H1 (cell line): ENCODE measurements around the gene ARHGAP26. TPM values are rescaled to one million over a fixed set of nuclear protein-coding genes. Genes with fewer than 3 reads are reported as not detected.

ENCODE experiments used
- CTCF ChIA-PET: fragments of 300-600 bp; sonication (Branson Sonifier 250); formaldehyde crosslinking; loops from one replicate; lab custom pipeline; 2021; ENCODE audit not compliant: partially characterized antibody; lab: Charles Lee
- POLR2A ChIA-PET: fragments of 300-600 bp; sonication (Branson Sonifier 250); formaldehyde crosslinking; loops from one replicate; lab custom pipeline; 2021; ENCODE audit warnings: inconsistent platforms; ENCODE audit not compliant: partially characterized antibody; lab: Charles Lee
- DNase-seq, 2 experiments: peaks; one replicate each; pipeline versions ENCODE4 v3.0.0 to v3.0.0-alpha.2; 2010 to 2022; ENCODE audit warnings: low spot score in 2 of 2, low read depth in 1 of 2, mixed read lengths in 1 of 2
- FAIRE-seq: peaks from 2 replicates; lab custom pipeline; 2011; peaks lifted over from hg19 to GRCh38; lab: Jason Lieb, UNC
- H2AFZ ChIP-seq: 2 replicates; pipeline ENCODE4 v1.8.1; 2012; ENCODE audit warnings: low read length, inconsistent platforms
- H2AK5ac ChIP-seq: 2 replicates; pipeline ENCODE4 v1.6.1; 2013; ENCODE audit warnings: low read depth, low read length
- H2BK120ac ChIP-seq: replicated peaks from 2 replicates; pipeline ENCODE3; 2013; ENCODE audit warnings: low read depth, low read length, inconsistent platforms
- H2BK12ac ChIP-seq: 2 replicates; pipeline ENCODE4 v1.6.1; 2013; ENCODE audit warnings: low read depth, low read length
- H2BK15ac ChIP-seq: 2 replicates; pipeline ENCODE4 v1.6.1; 2013; ENCODE audit warnings: low read length
- H2BK20ac ChIP-seq: 2 replicates; pipeline ENCODE4 v1.6.1; 2013; ENCODE audit warnings: low read length
- H2BK5ac ChIP-seq: 2 replicates; pipeline ENCODE4 v1.6.1; 2013; ENCODE audit warnings: low read depth, low read length
- H3K14ac ChIP-seq: 2 replicates; pipeline ENCODE4 v1.6.1; 2013; ENCODE audit warnings: inconsistent platforms; ENCODE audit not compliant: insufficient read length
- H3K18ac ChIP-seq: 2 replicates; pipeline ENCODE4 v1.6.1; 2013; ENCODE audit warnings: low read length; ENCODE audit errors: extremely low read depth
- H3K23ac ChIP-seq: 2 replicates; pipeline ENCODE4 v1.6.1; 2013; ENCODE audit warnings: inconsistent platforms; ENCODE audit not compliant: insufficient read length
- H3K23me2 ChIP-seq: 2 replicates; pipeline ENCODE4 v1.6.1; 2013; ENCODE audit warnings: low read depth, low read length
- H3K27ac ChIP-seq: 2 replicates; pipeline ENCODE4 v1.6.1; 2011; ENCODE audit warnings: low read depth, low read length, inconsistent platforms
- H3K27me3 ChIP-seq, 4 experiments: replicated peaks in 1 of 4; 1 replicate in 1 of 4; 2 replicates in 3 of 4; pipeline versions ENCODE4 v1.6.1 to v1.8.1; 2011 to 2013; ENCODE audit warnings: low read length in 3 of 4, mild to moderate bottlenecking in 3 of 4, inconsistent platforms in 2 of 4, mixed read lengths in 2 of 4, moderate library complexity in 1 of 4; ENCODE audit not compliant: control insufficient read depth in 3 of 4, insufficient read depth in 3 of 4; ENCODE audit errors: extremely low read depth in 1 of 4
- H3K36me3 ChIP-seq, 4 experiments: 2 replicates each; pipeline versions ENCODE4 v1.6.1 to v1.8.1; 2011 to 2013; ENCODE audit warnings: mild to moderate bottlenecking in 4 of 4, low read length in 3 of 4, moderate library complexity in 2 of 4, control low read depth in 1 of 4, inconsistent platforms in 1 of 4; ENCODE audit not compliant: insufficient read depth in 4 of 4, control insufficient read depth in 2 of 4
- H3K4ac ChIP-seq: replicated peaks from 2 replicates; pipeline ENCODE3; 2013; ENCODE audit warnings: low read length, low read depth, mixed read lengths, inconsistent platforms; ENCODE audit not compliant: insufficient read length
- H3K4me1 ChIP-seq, 4 experiments: replicated peaks in 1 of 4; 1 replicate in 1 of 4; 2 replicates in 3 of 4; pipeline versions ENCODE4 v1.6.1 to v1.8.1; 2011 to 2013; ENCODE audit warnings: low read length in 3 of 4, inconsistent platforms in 2 of 4, mixed read lengths in 1 of 4; ENCODE audit not compliant: insufficient read depth in 4 of 4, control insufficient read depth in 3 of 4
- H3K4me2 ChIP-seq, 2 experiments: 2 replicates each; pipeline versions ENCODE4 v1.6.1 to v1.8.1; 2011 to 2013; ENCODE audit warnings: low read depth in 2 of 2, low read length in 2 of 2, control low read depth in 1 of 2, inconsistent platforms in 1 of 2, mild to moderate bottlenecking in 1 of 2; ENCODE audit not compliant: insufficient read depth in 1 of 2
- H3K4me3 ChIP-seq, 4 experiments: fragments of 200-600, 300-600 bp in 1 of 4; sonication (generic), shearing (Covaris generic), sonication (Bioruptor Twin) in 1 of 4; 2 replicates each; pipeline versions ENCODE4 v1.5.1 to v1.8.1; 2011 to 2016; ENCODE audit warnings: low read length in 4 of 4, low read depth in 3 of 4, control low read depth in 2 of 4, inconsistent platforms in 2 of 4, mild to moderate bottlenecking in 2 of 4, mixed read lengths in 1 of 4, moderate library complexity in 1 of 4; ENCODE audit not compliant: insufficient read depth in 2 of 4; ENCODE audit errors: extremely low read depth in 1 of 4
- H3K56ac ChIP-seq: replicated peaks from 2 replicates; pipeline ENCODE3; 2013; ENCODE audit warnings: low read depth, mild to moderate bottlenecking, mixed read lengths, low read length, inconsistent platforms; ENCODE audit not compliant: insufficient read length
- H3K79me1 ChIP-seq: 2 replicates; pipeline ENCODE4 v1.6.1; 2013; ENCODE audit warnings: low read depth, low read length, control low read depth
- H3K79me2 ChIP-seq, 2 experiments: 2 replicates each; pipeline versions ENCODE4 v1.6.1 to v1.8.1; 2012 to 2013; ENCODE audit warnings: low read length in 2 of 2, mild to moderate bottlenecking in 2 of 2, inconsistent platforms in 1 of 2; ENCODE audit not compliant: insufficient read depth in 2 of 2, control insufficient read depth in 1 of 2
- H3K9ac ChIP-seq, 4 experiments: replicated peaks in 1 of 4; 1 replicate in 1 of 4; 2 replicates in 3 of 4; pipeline versions ENCODE4 v1.6.1 to v1.8.1; 2011 to 2013; ENCODE audit warnings: low read depth in 3 of 4, low read length in 3 of 4, control low read depth in 2 of 4, mild to moderate bottlenecking in 2 of 4, moderate library complexity in 2 of 4, inconsistent platforms in 1 of 4; ENCODE audit errors: extremely low read depth in 1 of 4
- H3K9me3 ChIP-seq, 2 experiments: 2 replicates each; pipeline versions ENCODE4 v1.6.1 to v1.8.1; 2012 to 2013; ENCODE audit warnings: mild to moderate bottlenecking in 2 of 2, moderate library complexity in 2 of 2, control low read depth in 1 of 2, inconsistent platforms in 1 of 2, low read depth in 1 of 2, low read length in 1 of 2, mixed read lengths in 1 of 2; ENCODE audit not compliant: insufficient read depth in 2 of 2
- H4K20me1 ChIP-seq, 2 experiments: replicated peaks in 1 of 2; 2 replicates each; pipeline versions ENCODE3 to v1.8.1; 2011 to 2013; ENCODE audit warnings: inconsistent platforms in 2 of 2, low read length in 2 of 2, mild to moderate bottlenecking in 1 of 2; ENCODE audit not compliant: insufficient read depth in 2 of 2, control insufficient read depth in 1 of 2
- H4K5ac ChIP-seq: 2 replicates; pipeline ENCODE4 v1.6.1; 2013; ENCODE audit warnings: low read length, low read depth, mixed read lengths, inconsistent platforms; ENCODE audit not compliant: insufficient read length
- H4K8ac ChIP-seq: 2 replicates; pipeline ENCODE4 v1.8.0; 2013; ENCODE audit warnings: mild to moderate bottlenecking, moderate library complexity, low read length, inconsistent platforms; ENCODE audit not compliant: insufficient read depth; ENCODE audit errors: extremely low read depth
- H4K91ac ChIP-seq: replicated peaks from 2 replicates; pipeline ENCODE3; 2013; ENCODE audit warnings: low read length, mixed read lengths, inconsistent platforms; ENCODE audit not compliant: insufficient read length
- BCL11A ChIP-seq, 2 experiments: IDR thresholded peaks; one replicate each; pipeline ENCODE4 v1.6.1; 2011; ENCODE audit warnings: low read depth in 2 of 2, low read length in 2 of 2, mild to moderate bottlenecking in 2 of 2
- CBX5 ChIP-seq: fragments of 300-800, 300-1000 bp; sonication (generic); IDR thresholded peaks from 2 replicates; pipeline ENCODE4 v1.7.1; 2016; ENCODE audit warnings: antibody characterized with exemption, low read length, low read depth
- CEBPB ChIP-seq: IDR thresholded peaks from 2 replicates; pipeline ENCODE4 v1.6.1; 2012; ENCODE audit warnings: low read depth, low read length
- CTBP2 ChIP-seq: IDR thresholded peaks from 2 replicates; pipeline ENCODE4 v1.7.0; 2011; ENCODE audit warnings: borderline replicate concordance, mild to moderate bottlenecking, moderate library complexity, mixed read lengths, low read length; ENCODE audit not compliant: insufficient read depth, insufficient read length
- CTCF ChIP-seq, 3 experiments: IDR thresholded peaks; 1 replicate in 2 of 3; 2 replicates in 1 of 3; pipeline versions ENCODE4 v1.5.1 to v1.6.1; 2011; ENCODE audit warnings: low read length in 3 of 3, mild to moderate bottlenecking in 3 of 3, inconsistent platforms in 2 of 3, low read depth in 1 of 3, moderate library complexity in 1 of 3; ENCODE audit not compliant: insufficient read depth in 1 of 3; ENCODE audit errors: control extremely low read depth in 1 of 3
- POLR2AphosphoS5 ChIP-seq: IDR thresholded peaks from 2 replicates; pipeline ENCODE4 v1.6.1; 2011; ENCODE audit warnings: low read depth, low read length
- RNF2 ChIP-seq: fragments of 200-900, 300-1000 bp; sonication (generic); IDR thresholded peaks from 2 replicates; pipeline ENCODE4 v1.7.1; 2016; ENCODE audit warnings: borderline replicate concordance, low read depth, mild to moderate bottlenecking, antibody characterized with exemption, low read length; ENCODE audit not compliant: poor library complexity, severe bottlenecking; ENCODE audit errors: missing control alignments
- TBP ChIP-seq: IDR thresholded peaks from 2 replicates; pipeline ENCODE4 v1.6.1; 2011; ENCODE audit warnings: low read depth, low read length, improper control_type of control experiment
- WGBS, 2 experiments: shearing (Covaris generic) in 1 of 2; methylation state at CpG; one replicate each; pipeline versions ENCODE4 v1.1.6 to v1.1.7; 2013 to 2015; ENCODE audit warnings: low lambda C conversion rate in 2 of 2, mixed read lengths in 2 of 2, inconsistent platforms in 1 of 2, low coverage in 1 of 2, missing lambda C conversion rate in 1 of 2; ENCODE audit not compliant: insufficient replicate concordance in 2 of 2, insufficient coverage in 1 of 2, insufficient read length in 1 of 2; ENCODE audit errors: extremely low coverage in 1 of 2, missing lambda C conversion rate in 1 of 2; 5-methylcytosine and 5-hydroxymethylcytosine counted together
- polyA plus RNA-seq, 7 experiments: library from polyadenylated mRNA; depleted of rRNA in 3 of 7; stranded (reverse) in 5 of 7; unstranded in 2 of 7; fragments of >200 nt in 5 of 7; fragments of 200-250 nt in 2 of 7; gene quantifications; 1 replicate in 5 of 7; 2 replicates in 1 of 7; 4 replicates in 1 of 7; pipeline versions ENCODE4 v1.2.1 to v1.2.3, GENCODE V29; 2011 to 2013; ENCODE audit warnings: missing spikeins in 2 of 7, mixed read lengths in 2 of 7
- total RNA-seq: library from RNA; stranded (reverse); fragmentation: NEBNext Ultra II Directional; extraction: Animal tissue kit (Norgen Biotek cat#: 25700); gene quantifications from 2 replicates; pipeline ENCODE4 v1.2.1, GENCODE V29; 2021

Gene ARHGAP26
- total and polyA plus RNA-seq, 2 of the 8 experiments (the other 6 are each of a cell fraction or from before 2014, with no cell fraction given) = 7.1 to 24.8 TPM

DNA sequence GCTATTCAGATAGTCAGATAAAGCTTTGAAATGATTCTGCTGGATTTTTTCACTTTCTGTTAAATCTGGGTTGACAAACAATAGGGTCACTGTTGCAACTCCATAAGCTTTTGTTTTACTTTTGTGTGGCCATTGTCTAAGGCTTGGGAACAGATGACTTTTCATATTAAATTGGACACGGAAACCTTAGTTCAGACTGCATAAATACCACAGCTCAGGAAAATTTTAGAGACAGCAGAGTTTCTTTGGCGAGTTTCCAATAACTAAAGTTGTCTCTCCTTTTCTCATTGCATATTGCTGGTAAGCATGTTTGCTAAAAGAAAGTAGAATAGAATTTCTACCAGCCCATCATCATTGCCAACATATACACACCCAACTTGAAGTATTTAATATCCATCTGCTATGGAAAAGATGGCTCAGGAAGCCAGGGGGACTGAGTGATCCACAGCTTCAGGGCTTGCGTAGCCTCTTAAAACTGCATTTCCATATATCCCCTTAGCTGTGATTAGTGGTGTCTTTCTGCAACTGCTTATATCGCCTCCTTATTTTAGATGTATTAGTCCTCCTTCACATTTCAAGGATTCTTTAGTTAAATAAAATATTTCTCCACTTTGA lies 168.2 kb downstream of the ARHGAP26 start:
- H3K56ac ChIP-seq = no peak overlapping the region
- POLR2A ChIA-PET = no interaction called here
- H3K4me2 ChIP-seq = no peak overlapping the region
- WGBS, 2 experiments = 88% methylated on average over 4 of the region's 4 CpGs; no CpG with 5 or more reads in 1 of the 2 experiments
- no peak overlapping the region for H3K18ac ChIP-seq
- H3K14ac ChIP-seq = no peak overlapping the region
- no peak overlapping the region for H4K5ac ChIP-seq
- FAIRE-seq (no peak), DNase-seq (no peak)
- no peak overlapping the region for H2AFZ ChIP-seq
- no peaks in the 10 kb centered on the region for H3K79me2 ChIP-seq
- H2BK12ac ChIP-seq = no peak overlapping the region
- no peaks in the 10 kb centered on the region for H4K20me1 ChIP-seq
- H2BK5ac ChIP-seq = no peak overlapping the region
- no peak overlapping the region for H2BK20ac ChIP-seq
- H3K9me3 ChIP-seq = no peaks in the 10 kb centered on the region
- no peak overlapping the region for H4K8ac ChIP-seq
- no peaks in the 10 kb centered on the region for H3K79me1 ChIP-seq
- no peak overlapping the region for H2BK15ac ChIP-seq
- no peak overlapping the region for H3K4ac ChIP-seq
- no peak overlapping the region for H3K9ac ChIP-seq
- no peak overlapping the region for H3K23ac ChIP-seq
- H3K23me2 ChIP-seq = no peaks in the 10 kb centered on the region; the same call in 1 of the 2 replicates
- no peaks in the 10 kb centered on the region for H3K27me3 ChIP-seq
- no peaks in the 10 kb centered on the region for H3K4me1 ChIP-seq
- CTCF ChIA-PET = interaction anchor here (0.8 to 3.0 kb wide), 7 partner anchors 17 to 225 kb away, joined by 3 to 15 read pairs (median 5); no protein-coding TSS in a partner anchor
- no peak overlapping the region for H4K91ac ChIP-seq
- H2AK5ac ChIP-seq = no peak overlapping the region
- TF ChIP-seq RNF2 (no peak), CTBP2 (no peak), CEBPB (no peak), POLR2AphosphoS5 (no peak), TBP (no peak), BCL11A (IDR thresholded peaks at IDR 0.05; ENCODE audit: low read depth in 2 of 2, low read length in 2 of 2) (no peak), CTCF (IDR thresholded peaks at IDR 0.05; ENCODE audit: control extremely low read depth in 1 of 3, insufficient read depth in 1 of 3, low read depth in 1 of 3, low read length in 3 of 3) (no peak), CBX5 (no peak)
- H2BK120ac ChIP-seq = no peak overlapping the region
- peaks cover 0 to 4% (median 0%) of the 10 kb centered on the region in 4 experiments; a peak in 3 of 8 replicates for H3K36me3 ChIP-seq
- no peak overlapping the region for H3K27ac ChIP-seq
- no peak overlapping the region for H3K4me3 ChIP-seq
